ENCODE data around the gene LBH. TPM values are rescaled to one million over a fixed set of nuclear protein-coding genes. Genes with fewer than 3 reads are reported as not detected.

The LBH gene
- total RNA-seq, 2 experiments from 2014 or later = 127 to 130 TPM

- intact Hi-C loops (cut with micrococcal nuclease) = no loop called here
- TF ChIP-seq CTCF (IDR thresholded peaks at IDR 0.05) = no peak
- H3K9me3 Mint-ChIP-seq = no peaks in the 10 kb centered on the region
- H3K27ac Mint-ChIP-seq = no peak overlapping the region
- DNase-seq (no peak), ATAC-seq (no peak)
- ChIA-PET POLR2A (interaction anchor here (0.7 to 0.9 kb wide), 2 partner anchors 19 to 227 kb away, joined by 3 read pairs; no protein-coding TSS in a partner anchor), CTCF (interaction anchor here (0.7 to 7.1 kb wide), 5 partner anchors 23 to 507 kb away, joined by 3 to 94 read pairs (median 3); no protein-coding TSS in a partner anchor)
- no peaks in the 10 kb centered on the region for H3K36me3 Mint-ChIP-seq (ENCODE audit: low read depth)
- H3K4me1 Mint-ChIP-seq (ENCODE audit: low read depth) = peaks cover 10% of the 10 kb centered on the region
- H3K27me3 Mint-ChIP-seq = no peaks in the 10 kb centered on the region
- no peak overlapping the region for H3K4me3 Mint-ChIP-seq
These were observed 27.1 kb upstream of the LBH start for GRCh38 chr2:30204281-30204680.

DNA sequence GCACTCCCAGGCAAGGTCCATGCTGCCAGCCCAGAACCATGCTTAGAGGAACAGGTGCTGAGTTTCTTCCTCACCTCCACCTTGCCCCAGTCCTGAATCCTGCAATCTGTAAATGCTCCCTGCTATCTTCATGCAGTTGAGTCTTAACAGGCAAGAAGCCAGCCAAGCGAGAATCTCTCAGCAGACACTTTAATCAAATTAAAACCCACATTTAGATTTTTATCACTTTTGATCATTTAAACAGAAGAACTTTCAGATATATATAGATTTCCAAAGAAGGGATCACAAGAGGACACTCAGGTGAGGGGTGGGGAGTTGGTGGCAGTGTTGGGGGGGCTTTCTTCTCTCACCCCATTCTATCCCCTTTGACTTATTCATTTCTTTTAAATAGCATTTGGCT, 25.9 kb upstream of the LBH start:
- H3K27me3 Mint-ChIP-seq = no peaks in the 10 kb centered on the region
- ATAC-seq = no peak
- H3K4me1 Mint-ChIP-seq (ENCODE audit: low read depth) = peaks cover 17% of the 10 kb centered on the region
- CTCF ChIA-PET = interaction anchor here (2.4 to 7.1 kb wide), 2 partner anchors 41 to 506 kb away, joined by 13 to 94 read pairs; no protein-coding TSS in a partner anchor
- H3K36me3 Mint-ChIP-seq (ENCODE audit: low read depth) = no peaks in the 10 kb centered on the region
- H3K9me3 Mint-ChIP-seq = no peaks in the 10 kb centered on the region
- POLR2A ChIA-PET = no interaction called here
- intact Hi-C loops (cut with micrococcal nuclease) = no loop called here
- H3K27ac Mint-ChIP-seq = no peak overlapping the region
- TF ChIP-seq CTCF (IDR thresholded peaks at IDR 0.05) = no peak
- H3K4me3 Mint-ChIP-seq = no peak overlapping the region
- no peak for DNase-seq

- H3K27me3 Mint-ChIP-seq = no peaks in the 10 kb centered on the region
- ATAC-seq = no peak
- no peaks in the 10 kb centered on the region for H3K36me3 Mint-ChIP-seq (ENCODE audit: low read depth)
- no peaks in the 10 kb centered on the region for H3K9me3 Mint-ChIP-seq
- ChIA-PET POLR2A (interaction anchor here (0.9 to 2.0 kb wide), 3 partner anchors 17 to 51 kb away, joined by 3 to 7 read pairs (median 3); no protein-coding TSS in a partner anchor), CTCF (interaction anchor here (1.4 to 7.1 kb wide), 8 partner anchors 14 to 503 kb away, joined by 3 to 185 read pairs (median 16); partner anchors contain the start of gene LBH)
- peaks cover 17% of the 10 kb centered on the region for H3K4me1 Mint-ChIP-seq (ENCODE audit: low read depth)
- no peak overlapping the region for H3K27ac Mint-ChIP-seq
- DNase-seq = no peak
- no peak overlapping the region for H3K4me3 Mint-ChIP-seq
- intact Hi-C loops (cut with micrococcal nuclease) = no loop called here
- TF ChIP-seq CTCF (IDR thresholded peaks at IDR 0.05) = no peak
These were observed 24.6 kb upstream of the LBH start for GRCh38 chr2:30206461-30207430.

- Mint-ChIP-seq H3K4me1 (ENCODE audit: low read depth) (peaks cover 17% of the 10 kb centered on the region), H3K36me3 (ENCODE audit: low read depth) (no peaks in the 10 kb centered on the region), H3K9me3 (no peaks in the 10 kb centered on the region), H3K27me3 (no peaks in the 10 kb centered on the region), H3K4me3 (no peak overlapping the region), H3K27ac (peak overlapping the region; percentile 33)
- ATAC-seq (peak; percentile 77), DNase-seq (peak; percentile 57)
- intact Hi-C loops (cut with micrococcal nuclease) = no loop called here
- ChIA-PET POLR2A (interaction anchor here (0.7 to 2.2 kb wide), 7 partner anchors 9 to 1443 kb away, joined by 3 to 8 read pairs (median 3); no protein-coding TSS in a partner anchor), CTCF (interaction anchor here (0.6 to 7.1 kb wide), 57 partner anchors 9 to 501 kb away, joined by 3 to 185 read pairs (median 5); partner anchors contain the start of genes LBH and LCLAT1)
- peak; percentile 98 for TF ChIP-seq CTCF (IDR thresholded peaks at IDR 0.05)
These were observed 22.9 kb upstream of the LBH start for GRCh38 chr2:30208453-30208852.
